Coronary artery (tissue), 2 donors: ENCODE results near the gene RFX3.

Experiments used
- DNase-seq: peaks from one replicate; pipeline ENCODE4 v3.0.0-alpha.2; 2017; ENCODE audit warnings: low spot score
- H3K27ac ChIP-seq, 2 donors: fragments of 200-600 bp; sonication (generic); one replicate each; pipeline ENCODE4 v1.5.1; 2016 to 2019
- H3K4me3 ChIP-seq: fragments of 200-600 bp; sonication (generic); 2 replicates; pipeline ENCODE4 v1.5.1; 2016; ENCODE audit warnings: mild to moderate bottlenecking, moderate library complexity
- TF ChIP-seq, protein P1 (sequence below): fragments of 200-600 bp; sonication (generic); IDR thresholded peaks from one replicate; pipeline ENCODE4 v1.5.1; 2019; ENCODE audit warnings: antibody characterized with exemption

The RFX3 gene

GRCh38 chr9:3367185-3367584 is 158.6 kb downstream of the RFX3 start:
- DNase-seq, result no peak
- Histone ChIP-seq H3K27ac (no peak overlapping the region), H3K4me3 (no peak overlapping the region)
- TF ChIP-seq, protein P1, sequence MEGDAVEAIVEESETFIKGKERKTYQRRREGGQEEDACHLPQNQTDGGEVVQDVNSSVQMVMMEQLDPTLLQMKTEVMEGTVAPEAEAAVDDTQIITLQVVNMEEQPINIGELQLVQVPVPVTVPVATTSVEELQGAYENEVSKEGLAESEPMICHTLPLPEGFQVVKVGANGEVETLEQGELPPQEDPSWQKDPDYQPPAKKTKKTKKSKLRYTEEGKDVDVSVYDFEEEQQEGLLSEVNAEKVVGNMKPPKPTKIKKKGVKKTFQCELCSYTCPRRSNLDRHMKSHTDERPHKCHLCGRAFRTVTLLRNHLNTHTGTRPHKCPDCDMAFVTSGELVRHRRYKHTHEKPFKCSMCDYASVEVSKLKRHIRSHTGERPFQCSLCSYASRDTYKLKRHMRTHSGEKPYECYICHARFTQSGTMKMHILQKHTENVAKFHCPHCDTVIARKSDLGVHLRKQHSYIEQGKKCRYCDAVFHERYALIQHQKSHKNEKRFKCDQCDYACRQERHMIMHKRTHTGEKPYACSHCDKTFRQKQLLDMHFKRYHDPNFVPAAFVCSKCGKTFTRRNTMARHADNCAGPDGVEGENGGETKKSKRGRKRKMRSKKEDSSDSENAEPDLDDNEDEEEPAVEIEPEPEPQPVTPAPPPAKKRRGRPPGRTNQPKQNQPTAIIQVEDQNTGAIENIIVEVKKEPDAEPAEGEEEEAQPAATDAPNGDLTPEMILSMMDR, result no peak

DNA sequence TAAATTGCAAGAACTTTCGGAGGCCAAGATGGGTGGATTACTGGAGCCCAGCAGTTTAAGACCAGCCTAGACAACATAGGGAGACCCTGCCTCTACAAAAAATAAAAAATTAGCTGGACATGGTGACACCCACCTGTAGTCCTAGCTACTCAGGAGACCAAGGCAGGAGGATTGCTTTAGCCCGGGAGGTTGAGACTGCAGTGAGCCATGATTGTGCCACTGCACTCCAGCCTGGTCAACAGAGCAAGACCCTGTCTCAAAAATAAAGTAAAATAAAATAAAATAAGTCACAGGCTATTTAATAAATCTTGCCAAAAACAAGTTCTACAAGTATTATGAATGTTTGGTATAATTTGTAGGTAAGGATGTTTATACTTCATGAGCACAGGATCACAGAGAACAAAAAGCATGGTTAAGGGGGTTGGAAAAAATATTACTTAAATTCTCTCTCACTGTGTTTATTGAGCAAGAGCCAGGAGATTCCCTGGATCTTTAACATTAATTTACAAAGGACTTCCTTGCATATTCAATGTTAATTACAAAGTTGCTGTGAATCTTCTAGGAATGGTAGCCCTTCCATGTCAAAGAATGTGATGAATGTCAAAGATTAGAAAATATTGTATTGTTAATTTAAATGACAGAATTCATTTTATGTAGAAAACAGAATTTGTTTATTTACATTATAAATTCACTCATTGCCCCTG is 164.0 kb downstream of the RFX3 start:
- Histone ChIP-seq H3K4me3 (no peak overlapping the region), H3K27ac (no peak overlapping the region)
- DNase-seq, result no peak
- TF ChIP-seq, protein P1, result no peak

DNA sequence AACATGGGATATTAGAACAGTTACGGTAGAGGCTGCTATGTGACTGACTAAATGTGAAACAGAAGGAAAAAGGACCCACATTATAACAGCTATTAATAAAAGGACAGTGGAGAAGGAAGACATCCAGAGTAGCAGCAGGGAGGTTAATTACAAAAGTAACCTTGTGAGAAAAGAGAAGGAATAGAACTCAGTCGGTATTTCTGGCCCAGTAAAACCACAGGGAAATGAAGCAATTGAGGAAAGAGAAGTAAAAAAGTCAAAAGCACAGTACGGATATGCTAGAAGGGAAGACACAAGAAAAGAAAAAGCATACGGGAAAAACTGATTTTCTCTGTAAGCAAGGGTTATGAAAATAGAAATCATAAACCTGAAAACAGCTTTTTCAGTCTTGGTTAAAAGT is 164.7 kb downstream of the RFX3 start:
- no peak overlapping the region for H3K27ac ChIP-seq
- H3K4me3 ChIP-seq, result no peak overlapping the region
- TF ChIP-seq, protein P1, result no peak
- DNase-seq, result no peak

GRCh38 chr9:3360245-3360644 is 165.6 kb downstream of the RFX3 start:
- TF ChIP-seq, protein P1, result no peak
- Histone ChIP-seq H3K27ac (no peak overlapping the region), H3K4me3 (no peak overlapping the region)
- DNase-seq, result no peak

DNA sequence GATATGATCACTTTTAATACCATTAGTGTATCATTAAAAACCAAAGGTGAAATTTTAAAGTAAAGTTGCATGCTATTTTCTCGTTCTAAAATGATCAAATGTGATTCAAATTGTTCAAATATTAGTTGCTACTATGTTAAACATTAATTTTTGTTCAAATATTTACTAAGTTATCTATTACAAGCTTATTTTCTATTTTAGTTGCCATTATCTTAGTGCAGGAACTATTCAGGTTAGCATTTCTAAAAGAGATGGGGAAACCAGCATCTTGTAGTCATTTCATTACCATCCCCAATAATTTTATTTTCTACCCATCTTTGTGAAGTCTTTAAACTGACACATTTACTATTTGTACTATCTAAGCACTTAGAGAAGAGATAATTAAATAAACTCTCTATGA is 166.0 kb downstream of the RFX3 start:
- H3K4me3 ChIP-seq, result no peak overlapping the region
- TF ChIP-seq, protein P1, result no peak
- no peak overlapping the region for H3K27ac ChIP-seq
- no peak for DNase-seq

- DNase-seq, result no peak
- TF ChIP-seq, protein P1, result no peak
- Histone ChIP-seq H3K4me3 (no peak overlapping the region), H3K27ac (no peak overlapping the region)
These were observed 166.6 kb downstream of the RFX3 start for GRCh38 chr9:3359048-3359692.

- TF ChIP-seq, protein P1, result no peak
- no peak overlapping the region for H3K27ac ChIP-seq
- no peak for DNase-seq
- H3K4me3 ChIP-seq, result no peak overlapping the region
These were observed 177.6 kb downstream of the RFX3 start for GRCh38 chr9:3348169-3348568.
